Measurements from ENCODE around the gene ZFAND3.

ZFAND3 gene

DNA sequence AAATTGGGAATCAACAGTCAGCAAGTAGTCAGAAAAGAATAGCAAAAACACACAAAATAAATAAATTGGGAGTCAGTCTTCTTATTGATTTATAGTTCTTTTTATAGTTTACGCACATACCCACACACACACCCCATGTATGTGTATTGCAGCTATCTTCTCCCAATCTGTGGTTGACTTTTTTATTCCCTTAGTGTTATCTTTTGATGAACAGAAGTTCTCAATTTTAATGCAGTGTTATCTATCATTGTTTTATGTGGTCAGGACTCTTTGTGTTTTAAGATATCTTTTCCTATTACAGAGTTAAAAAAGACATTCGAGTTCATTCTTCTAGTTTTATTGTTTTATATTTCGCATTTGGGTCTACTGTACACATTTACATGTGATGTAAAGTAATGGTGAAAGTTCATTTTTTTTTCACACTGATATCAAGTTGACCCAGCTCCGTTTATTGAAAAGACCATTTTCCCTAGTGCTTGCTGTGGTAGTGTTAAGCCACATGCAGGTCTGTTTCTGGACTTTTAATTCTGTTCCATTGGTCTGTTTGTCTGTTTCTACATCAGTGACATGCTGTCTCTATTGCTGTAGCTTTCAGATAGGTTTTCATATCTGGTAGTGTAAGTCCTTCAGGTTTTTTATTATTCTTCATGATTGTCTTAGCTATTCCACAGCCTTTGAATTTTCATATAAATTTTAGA lies 78.4 kb downstream of the ZFAND3 start:
- DNase-seq = no peak

DNA sequence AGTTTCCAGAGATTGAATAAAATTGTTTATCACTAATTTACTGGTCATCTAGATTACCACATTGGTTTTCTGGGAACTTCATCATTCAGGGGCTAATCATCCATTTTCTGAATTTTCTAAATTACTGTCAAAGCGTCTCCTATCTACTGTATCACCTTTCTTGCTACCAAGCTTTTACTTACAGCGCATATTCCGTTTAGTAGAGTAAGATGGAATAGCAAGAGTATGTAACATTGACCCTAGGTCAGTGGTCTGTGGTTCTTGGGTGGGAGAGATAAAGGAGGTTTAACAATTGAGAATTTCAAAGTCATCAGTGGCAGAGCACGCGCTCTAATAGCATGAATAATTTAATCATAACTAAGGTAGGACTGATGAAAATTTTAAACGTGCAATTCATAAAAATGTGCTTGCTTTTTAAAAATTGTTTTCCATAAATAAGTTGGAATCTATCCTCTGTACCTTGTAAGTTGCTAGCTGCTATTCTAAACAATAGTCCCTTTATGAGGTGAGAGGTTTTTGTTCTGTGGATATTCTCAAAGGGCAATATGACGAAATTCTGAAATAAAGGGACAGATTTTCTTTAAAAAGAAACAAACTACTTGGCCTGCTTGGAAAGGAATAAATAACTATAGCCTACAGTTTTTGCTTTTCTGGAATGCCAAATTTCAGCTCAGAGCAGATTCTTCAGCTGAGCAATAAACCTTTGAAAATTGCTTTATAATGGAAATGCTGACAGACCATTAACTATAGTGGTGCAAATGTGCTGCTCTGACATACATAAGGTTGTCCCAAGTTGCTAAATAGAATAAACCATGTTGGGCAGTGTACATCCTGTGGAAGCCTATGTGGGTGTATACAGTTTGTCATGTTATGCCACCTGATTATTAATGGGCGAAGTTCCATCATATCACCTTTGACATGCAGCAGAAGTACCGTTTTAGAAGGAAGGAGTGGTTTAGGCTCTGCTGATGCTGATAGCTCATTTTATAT lies 84.1 kb downstream of the ZFAND3 start:
- no peak for DNase-seq

GRCh38 chr6:37904590-37904989 lies 85.1 kb downstream of the ZFAND3 start:
- no peak for DNase-seq

GRCh38 chr6:37906121-37906520 lies 86.6 kb downstream of the ZFAND3 start:
- no peak for DNase-seq

GRCh38 chr6:37910998-37911397 lies 91.5 kb downstream of the ZFAND3 start:
- no peak for DNase-seq

DNA sequence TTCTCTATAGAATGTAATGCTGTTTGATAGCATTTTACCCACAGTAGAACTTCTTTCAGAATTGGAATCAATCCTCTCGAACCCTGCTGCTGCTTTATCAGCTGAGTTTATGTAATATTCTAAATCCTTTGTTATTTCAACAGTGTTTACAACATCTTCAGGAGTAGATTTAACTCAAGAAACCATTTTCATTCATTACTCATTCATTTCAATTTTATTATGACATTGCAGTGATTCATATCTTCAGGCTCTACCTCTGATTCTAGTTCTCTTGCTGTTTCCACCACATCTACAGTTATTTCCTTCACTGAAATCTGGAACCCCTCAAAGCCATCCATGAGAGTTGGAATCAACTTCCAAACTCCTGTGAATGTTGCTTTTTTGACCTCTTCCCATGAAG lies 93.7 kb downstream of the ZFAND3 start:
- no peak for DNase-seq

GRCh38 chr6:37915463-37915862 lies 95.9 kb downstream of the ZFAND3 start:
- no peak for DNase-seq

DNA sequence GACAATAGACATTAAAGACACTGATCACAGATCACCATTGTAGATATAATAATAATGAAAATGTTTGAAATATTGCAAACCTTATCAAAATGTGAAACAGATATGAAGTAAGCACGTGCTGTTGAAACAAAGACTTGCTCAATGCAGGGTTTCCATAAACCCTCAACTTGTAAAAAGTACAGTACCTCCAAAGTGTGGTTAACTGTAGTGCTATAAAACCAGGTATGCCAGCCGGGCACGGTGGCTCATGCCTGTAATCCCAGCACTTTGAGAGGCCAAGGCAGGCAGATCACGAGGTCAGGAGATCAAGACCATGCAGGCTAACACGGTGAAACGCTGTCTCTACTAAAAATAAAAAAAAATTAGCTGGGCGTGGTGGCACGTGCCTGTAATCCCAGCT lies 96.6 kb downstream of the ZFAND3 start:
- DNase-seq = no peak

DNA sequence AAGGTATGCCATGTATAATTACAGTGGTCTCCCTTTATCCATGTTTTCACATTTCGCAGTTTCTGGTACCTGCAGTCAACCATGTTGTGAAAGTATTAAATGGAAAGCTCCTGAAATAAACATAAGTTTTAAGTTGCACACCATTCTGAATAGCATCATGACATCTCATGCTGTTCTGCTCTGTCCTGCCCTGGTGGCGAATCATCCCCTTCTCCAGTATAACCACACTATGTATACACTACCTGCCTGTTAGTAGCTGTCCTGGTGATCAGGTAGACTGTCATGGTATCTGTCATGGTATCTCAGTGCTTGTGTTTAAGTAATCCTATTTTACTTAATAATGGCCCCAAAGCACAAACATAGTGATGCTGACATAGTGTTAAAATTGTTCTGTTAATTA lies 97.1 kb downstream of the ZFAND3 start:
- DNase-seq = no peak

GRCh38 chr6:37917566-37917965 lies 98.0 kb downstream of the ZFAND3 start:
- DNase-seq = no peak

- DNase-seq = no peak
Observed at GRCh38 chr6:37919417-37920157, 100.1 kb downstream of the ZFAND3 start.

- DNase-seq = no peak
Observed at GRCh38 chr6:37920667-37921066, 101.1 kb downstream of the ZFAND3 start.

DNA sequence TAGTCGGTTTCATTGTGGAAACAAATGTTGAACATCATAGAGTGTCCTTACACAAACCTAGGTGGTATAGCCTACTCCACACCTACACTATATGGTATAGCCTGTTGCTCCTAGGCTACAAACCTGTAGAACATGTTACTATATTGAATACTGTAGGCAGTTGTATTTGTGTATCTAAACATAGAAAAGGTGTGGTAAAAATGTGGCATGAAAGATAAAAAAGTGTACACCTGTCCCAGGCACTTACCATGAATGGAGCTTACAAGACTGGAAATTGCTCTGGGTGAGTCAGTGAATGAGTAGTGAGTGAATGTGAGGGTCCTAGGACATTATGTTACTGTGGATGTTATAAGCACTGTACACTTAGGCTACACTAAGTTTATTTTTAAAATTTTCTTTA lies 103.0 kb downstream of the ZFAND3 start:
- no peak for DNase-seq

GRCh38 chr6:37923514-37923913 lies 104.0 kb downstream of the ZFAND3 start:
- DNase-seq = no peak

DNA sequence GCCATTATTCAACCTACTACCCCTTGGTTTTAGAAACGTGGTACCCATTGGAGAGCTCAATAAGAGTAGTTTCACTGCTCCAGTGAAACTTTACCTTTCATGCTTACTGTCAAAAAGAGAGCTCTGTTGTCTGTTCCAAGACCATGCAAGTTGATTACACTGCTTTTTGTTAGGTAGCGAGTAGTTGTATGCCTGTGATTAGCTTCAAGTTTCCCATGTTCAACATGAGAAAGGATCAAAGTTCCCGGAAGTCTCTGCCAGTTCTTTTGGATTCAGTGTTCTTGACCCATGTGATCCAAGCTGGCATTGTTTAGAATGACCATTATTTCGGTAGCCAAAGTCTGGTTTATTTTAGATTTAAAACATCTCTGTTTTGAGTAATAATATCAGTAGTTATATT lies 107.1 kb downstream of the ZFAND3 start:
- DNase-seq = no peak

DNA sequence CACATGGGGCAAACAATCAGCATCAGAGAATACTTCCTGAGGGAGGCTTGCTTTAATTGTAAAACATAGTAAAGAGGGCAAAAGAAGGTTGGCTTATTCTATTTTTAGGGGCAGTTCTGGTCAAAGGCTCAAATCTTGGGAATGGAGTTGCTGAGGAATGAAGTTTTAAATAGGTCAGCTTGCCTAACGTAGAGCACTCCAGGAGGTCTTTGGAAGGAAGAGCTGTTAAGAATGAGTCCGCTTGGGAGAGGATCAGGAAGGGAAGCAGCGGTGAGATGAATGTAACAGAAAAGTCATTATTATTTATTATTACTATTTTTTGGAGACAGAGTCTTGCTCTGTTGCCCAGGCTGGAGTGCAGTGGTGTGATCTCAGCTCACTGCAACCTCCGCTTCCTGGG lies 108.7 kb downstream of the ZFAND3 start:
- no peak for DNase-seq

GRCh38 chr6:37930288-37930971 lies 110.9 kb downstream of the ZFAND3 start:
- DNase-seq = no peak

DNA sequence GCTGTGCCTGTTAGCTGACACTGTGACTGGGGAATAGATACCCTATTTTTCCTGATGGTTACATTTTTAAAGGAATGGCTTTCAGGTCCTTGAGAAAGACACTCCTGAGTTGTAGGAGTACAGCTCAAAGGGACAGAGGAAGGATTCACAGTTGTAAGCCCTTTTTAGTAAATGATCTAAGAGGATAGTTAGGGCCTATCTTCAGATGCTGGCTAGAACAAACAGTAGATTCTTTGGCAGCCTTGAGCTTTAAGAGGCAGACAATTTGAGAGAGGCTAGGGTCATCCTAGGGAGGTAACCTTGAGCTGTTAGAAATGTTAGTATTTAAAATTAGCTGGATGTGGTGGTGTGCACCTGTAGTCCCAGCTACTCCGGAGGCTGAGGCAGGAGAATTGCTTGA lies 111.5 kb downstream of the ZFAND3 start:
- no peak for DNase-seq

- no peak for DNase-seq
Observed at GRCh38 chr6:37934276-37934675, 114.7 kb downstream of the ZFAND3 start.

GRCh38 chr6:37936150-37936549 lies 116.6 kb downstream of the ZFAND3 start:
- no peak for DNase-seq

DNA sequence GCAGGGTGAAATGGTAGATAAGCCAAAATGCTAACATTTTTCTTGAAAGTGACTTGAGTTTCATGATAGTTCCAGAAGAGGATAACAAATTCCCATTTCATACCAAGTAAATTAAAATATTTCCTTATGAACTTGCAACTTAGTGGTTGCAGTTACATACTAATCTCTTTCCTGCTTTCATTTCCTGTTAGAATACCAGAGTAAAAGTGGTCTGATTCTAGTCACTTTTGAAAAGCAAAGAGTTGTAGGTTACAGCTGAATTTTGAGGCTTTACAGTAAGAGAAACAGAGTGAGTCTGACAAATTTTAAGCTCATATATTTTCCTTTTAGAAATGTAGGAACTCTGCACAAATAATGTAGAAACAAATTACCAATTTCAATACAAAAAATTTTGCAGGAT lies 117.4 kb downstream of the ZFAND3 start:
- DNase-seq = no peak

DNA sequence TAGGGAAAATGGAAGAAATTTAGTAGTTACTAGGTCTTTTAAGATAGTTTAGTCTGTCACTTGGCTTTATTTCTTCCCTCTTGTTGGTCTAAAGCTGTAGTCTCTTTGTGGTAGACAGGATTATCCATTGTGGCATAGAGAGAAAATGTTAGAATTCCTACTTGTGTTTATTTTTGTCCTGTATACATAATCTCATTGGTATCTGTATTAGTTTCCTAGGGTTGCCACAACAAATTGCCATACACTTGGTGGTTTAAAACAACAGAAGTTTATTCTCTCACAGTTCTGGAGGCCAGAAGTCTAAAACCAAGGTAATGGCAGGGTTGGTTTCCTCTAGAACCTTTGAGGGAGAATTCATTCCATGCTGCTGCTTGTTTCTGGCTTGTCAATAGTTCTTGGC lies 119.4 kb downstream of the ZFAND3 start:
- DNase-seq = no peak
